Sigmoid colon (tissue), 7 donors: ENCODE results near the gene FGFR2. TPM values are rescaled to one million over a fixed set of nuclear protein-coding genes. Genes with fewer than 3 reads are reported as not detected.
A peak's percentile ranks its signal among the peaks of the same experiment; 100 is the strongest.

ENCODE experiments used
- DNase-seq: peaks from one replicate; pipeline ENCODE4 v3.0.0-alpha.2; 2019
- H3K27ac ChIP-seq, 4 donors: fragments of 200-600 bp; sonication (generic); one replicate each; pipeline ENCODE4 v1.5.1; 2016 to 2019; ENCODE audit warnings: mild to moderate bottlenecking in 1 of 4
- H3K27me3 ChIP-seq, 3 donors: fragments of 200-600 bp; sonication (generic); one replicate each; pipeline ENCODE4 v1.5.1; 2019; ENCODE audit warnings: mild to moderate bottlenecking in 1 of 3
- H3K36me3 ChIP-seq, 4 donors: fragments of 200-600 bp; sonication (generic); one replicate each; pipeline ENCODE4 v1.5.1; 2016 to 2019
- H3K4me1 ChIP-seq, 4 donors: fragments of 200-600 bp; sonication (generic); one replicate each; pipeline ENCODE4 v1.5.1; 2017 to 2019
- H3K4me3 ChIP-seq, 4 donors: fragments of 200-600 bp; sonication (generic); one replicate each; pipeline ENCODE4 v1.5.1; 2017 to 2019; ENCODE audit warnings: mild to moderate bottlenecking in 2 of 4, moderate library complexity in 1 of 4
- H3K9me3 ChIP-seq, 4 donors: fragments of 200-600 bp in 3 of 4; sonication (generic) in 3 of 4; one replicate each; pipeline versions ENCODE4 v1.5.1 to v1.6.1; 2013 to 2019
- EP300 ChIP-seq, 4 donors: sonication (generic); formaldehyde crosslinking; IDR thresholded peaks; one replicate each; pipeline ENCODE4 v1.6.1; 2017; ENCODE audit warnings: antibody characterized with exemption in 4 of 4
- POLR2A ChIP-seq, 2 donors: fragments of 450-650 bp; IDR thresholded peaks; one replicate each; pipeline ENCODE4 v1.6.1; 2016; ENCODE audit warnings: antibody characterized with exemption in 2 of 2, mild to moderate bottlenecking in 2 of 2, moderate library complexity in 2 of 2
- POLR2AphosphoS5 ChIP-seq, 4 donors: sonication (generic); formaldehyde crosslinking; IDR thresholded peaks; one replicate each; pipeline ENCODE4 v1.6.1; 2017; ENCODE audit warnings: antibody characterized with exemption in 4 of 4
- WGBS, 2 donors: extraction: QIAGEN DNeasy Blood & Tissue Kit; methylation state at CpG; one replicate each; pipeline ENCODE4 v1.1.7; 2013; 5-methylcytosine and 5-hydroxymethylcytosine counted together
- intact Hi-C: fragments of 100-400 bp; cut with DNase I; formaldehyde crosslinking; loops from one replicate; pipeline ENCODE4 v1.15.1; 2023
- polyA plus RNA-seq, 3 donors: library from polyadenylated mRNA; stranded (reverse); fragments of 200-250 nt; gene quantifications; one replicate each; pipeline ENCODE4 v1.2.3, GENCODE V29; 2013
- total RNA-seq, 4 donors: library from RNA; depleted of rRNA; stranded (reverse); fragments of >200 nt; gene quantifications; one replicate each; pipeline ENCODE4 v1.1.0, GENCODE V29; 2016
- TF ChIP-seq, protein P1 (sequence below), 4 experiments: fragments of 450-650 bp in 3 of 4; fragments of 200-600 bp in 1 of 4; IDR thresholded peaks; one replicate each; pipeline ENCODE4 v1.5.1; 2016 to 2019; ENCODE audit warnings: antibody characterized with exemption in 4 of 4, mild to moderate bottlenecking in 3 of 4, moderate library complexity in 2 of 4
- donor health status: healthy with polysubstance abuse.
- donor health status: Bipolar disorder and iron deficiency.
- donor health status: healthy.

Gene FGFR2
- total and polyA plus RNA-seq, 7 donors: 5.1 to 143 (median 71.5) TPM

DNA sequence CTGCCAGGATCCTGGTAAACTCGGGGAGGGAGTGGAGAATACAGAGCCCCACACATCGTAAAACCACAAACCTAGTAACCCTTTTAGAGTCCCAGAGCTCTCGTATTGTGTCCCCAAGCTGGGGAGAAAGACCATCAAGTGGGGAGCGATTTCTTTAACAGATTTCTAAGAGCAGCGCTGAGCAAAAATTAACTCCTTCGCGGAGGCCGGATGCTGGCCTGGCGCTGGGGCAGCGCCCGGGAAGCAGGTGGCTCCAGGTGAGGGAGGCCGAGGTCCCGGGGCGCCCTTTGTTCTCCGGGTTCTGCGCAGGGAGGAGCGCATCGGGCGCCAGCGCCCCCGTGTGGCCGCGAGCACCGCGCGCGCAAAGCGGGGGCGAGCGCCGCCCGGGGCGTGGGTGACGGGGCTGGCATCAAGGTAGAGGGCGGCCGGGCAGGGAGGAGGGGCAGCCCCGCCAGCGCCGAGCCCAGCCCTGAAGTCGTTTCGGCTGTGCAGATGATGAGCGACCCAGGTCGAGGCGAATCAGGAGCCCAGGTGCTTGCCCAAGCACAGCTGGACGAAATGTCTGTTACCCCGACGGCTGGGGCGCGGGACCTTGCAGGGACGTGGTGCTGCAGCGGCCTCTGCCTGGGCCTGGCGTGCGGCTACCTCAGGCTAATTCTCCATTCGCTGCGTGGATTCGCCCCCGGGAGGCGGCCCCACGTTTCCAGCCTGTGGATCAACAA lies 10.4 kb upstream of the FGFR2 start:
- TF ChIP-seq POLR2A (IDR thresholded peaks at IDR 0.05): no peak
- TF ChIP-seq, protein P1, sequence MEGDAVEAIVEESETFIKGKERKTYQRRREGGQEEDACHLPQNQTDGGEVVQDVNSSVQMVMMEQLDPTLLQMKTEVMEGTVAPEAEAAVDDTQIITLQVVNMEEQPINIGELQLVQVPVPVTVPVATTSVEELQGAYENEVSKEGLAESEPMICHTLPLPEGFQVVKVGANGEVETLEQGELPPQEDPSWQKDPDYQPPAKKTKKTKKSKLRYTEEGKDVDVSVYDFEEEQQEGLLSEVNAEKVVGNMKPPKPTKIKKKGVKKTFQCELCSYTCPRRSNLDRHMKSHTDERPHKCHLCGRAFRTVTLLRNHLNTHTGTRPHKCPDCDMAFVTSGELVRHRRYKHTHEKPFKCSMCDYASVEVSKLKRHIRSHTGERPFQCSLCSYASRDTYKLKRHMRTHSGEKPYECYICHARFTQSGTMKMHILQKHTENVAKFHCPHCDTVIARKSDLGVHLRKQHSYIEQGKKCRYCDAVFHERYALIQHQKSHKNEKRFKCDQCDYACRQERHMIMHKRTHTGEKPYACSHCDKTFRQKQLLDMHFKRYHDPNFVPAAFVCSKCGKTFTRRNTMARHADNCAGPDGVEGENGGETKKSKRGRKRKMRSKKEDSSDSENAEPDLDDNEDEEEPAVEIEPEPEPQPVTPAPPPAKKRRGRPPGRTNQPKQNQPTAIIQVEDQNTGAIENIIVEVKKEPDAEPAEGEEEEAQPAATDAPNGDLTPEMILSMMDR (IDR thresholded peaks at IDR 0.05): peak; percentile 32 to 96 (median 64)
- Histone ChIP-seq H3K36me3 (no peaks in the 10 kb centered on the region), H3K27me3 (no peaks in the 10 kb centered on the region), H3K9me3 (no peaks in the 10 kb centered on the region), H3K4me3 (peak overlapping the region; percentile 26 to 46 (median 34)), H3K27ac (peak overlapping the region in 2 of 4 donors; percentile 6 to 45), H3K4me1 (peaks cover 0 to 13% (median 4%) of the 10 kb centered on the region in 4 donors)
- intact Hi-C loops: loop anchor here (5.0 kb wide), 1 partner anchor 129 kb away; no protein-coding TSS in a partner anchor
- whole genome bisulfite sequencing, 2 donors: 3 to 11% methylated on average over 59 of the region's 59 CpGs
- DNase-seq: peak; percentile 71

DNA sequence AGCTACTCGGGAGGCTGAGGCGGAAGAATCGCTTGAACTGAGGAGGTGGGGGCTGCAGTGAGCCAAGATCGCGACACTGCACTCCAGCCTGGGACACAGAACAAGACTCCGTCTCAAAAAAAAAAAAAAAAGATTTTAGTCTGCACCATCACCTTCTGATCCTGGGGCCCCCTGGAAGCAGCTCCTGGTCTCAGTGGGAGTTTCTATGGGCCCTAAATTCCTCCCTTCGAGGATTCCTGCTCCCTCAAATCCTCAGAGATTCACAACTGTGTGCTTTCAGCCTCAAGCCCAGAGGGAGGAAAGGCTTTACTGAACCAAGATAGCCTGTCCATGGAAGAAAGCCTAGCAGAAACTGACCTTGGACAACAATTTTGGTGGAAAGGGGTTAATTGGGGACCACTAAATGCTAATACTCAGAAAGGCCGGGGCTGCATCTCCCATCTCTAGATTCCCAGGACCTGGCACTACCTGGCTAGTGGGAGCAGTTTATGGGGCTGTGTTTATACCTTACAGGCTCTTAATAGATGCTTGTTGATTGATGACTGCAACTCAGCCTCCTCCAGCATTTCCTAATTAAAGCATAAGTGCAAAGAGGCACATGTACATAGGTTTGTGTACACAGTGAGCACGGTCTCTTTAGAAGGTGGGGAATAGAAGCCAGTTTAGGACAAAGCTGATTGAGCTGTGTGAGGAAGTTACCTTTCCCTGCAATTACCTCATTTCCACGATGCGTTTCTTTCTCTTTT lies 9.2 kb upstream of the FGFR2 start:
- TF ChIP-seq POLR2A (IDR thresholded peaks at IDR 0.05) (no peak), POLR2AphosphoS5 (IDR thresholded peaks at IDR 0.05) (no peak), EP300 (IDR thresholded peaks at IDR 0.05) (no peak)
- TF ChIP-seq, protein P1 (IDR thresholded peaks at IDR 0.05): no peak
- WGBS, 2 donors: 81 to 87% methylated on average over 11 of the region's 11 CpGs
- H3K36me3 ChIP-seq: no peaks in the 10 kb centered on the region
- no peak for DNase-seq
- intact Hi-C loops: loop anchor here (5.0 kb wide), 1 partner anchor 130 kb away; no protein-coding TSS in a partner anchor
- no peak overlapping the region for H3K4me3 ChIP-seq
- H3K4me1 ChIP-seq: peaks cover 0 to 13% (median 4%) of the 10 kb centered on the region in 4 donors
- no peak overlapping the region for H3K27ac ChIP-seq
- H3K27me3 ChIP-seq: no peaks in the 10 kb centered on the region
- H3K9me3 ChIP-seq: no peaks in the 10 kb centered on the region

DNA sequence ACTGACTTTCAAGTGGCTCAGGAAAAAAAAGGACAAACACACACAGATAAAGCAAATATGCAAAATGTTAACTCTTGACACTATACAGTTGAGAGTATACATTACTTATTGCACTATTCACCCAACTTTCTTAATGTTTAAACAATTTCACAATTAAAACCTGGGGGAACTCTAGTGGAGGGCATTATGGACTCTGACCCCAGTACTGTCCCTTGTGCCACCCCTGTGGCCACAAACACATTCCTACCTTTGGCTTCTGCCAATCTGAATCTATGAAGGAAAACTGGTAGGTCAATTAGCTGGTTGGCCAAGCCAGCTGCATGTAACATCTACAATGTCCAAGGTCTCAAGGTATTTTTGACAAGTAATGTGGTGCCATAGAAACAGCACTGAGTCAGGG lies 7.5 kb upstream of the FGFR2 start:
- Histone ChIP-seq H3K27ac (no peak overlapping the region), H3K4me3 (no peak overlapping the region), H3K9me3 (no peaks in the 10 kb centered on the region), H3K27me3 (no peaks in the 10 kb centered on the region), H3K36me3 (no peaks in the 10 kb centered on the region), H3K4me1 (peaks cover 0 to 13% (median 4%) of the 10 kb centered on the region in 4 donors)
- DNase-seq: no peak
- TF ChIP-seq EP300 (IDR thresholded peaks at IDR 0.05) (no peak), POLR2AphosphoS5 (IDR thresholded peaks at IDR 0.05) (no peak)
- TF ChIP-seq, protein P1 (IDR thresholded peaks at IDR 0.05): no peak
- intact Hi-C loops: loop anchor here (5.0 kb wide), 1 partner anchor 132 kb away; no protein-coding TSS in a partner anchor

DNA sequence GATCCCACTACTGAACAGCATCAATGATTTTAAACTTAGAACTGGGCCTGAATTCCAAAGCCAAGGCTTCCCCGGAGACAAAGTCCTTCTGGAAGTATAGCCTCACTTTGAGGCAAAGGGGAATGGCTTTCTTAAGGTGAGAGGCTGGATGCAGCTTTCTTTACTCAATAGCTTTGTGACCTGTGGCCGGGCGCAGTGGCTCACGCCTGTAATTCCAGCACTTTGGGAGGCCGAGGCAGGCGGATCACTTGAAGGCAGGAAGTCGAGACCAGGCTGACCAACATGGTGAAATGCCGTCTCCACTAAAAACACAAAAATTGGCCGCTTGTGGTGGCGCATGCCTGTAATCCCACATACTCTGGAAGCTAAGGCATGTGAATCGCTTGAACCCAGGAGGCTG lies 3.2 kb upstream of the FGFR2 start:
- DNase-seq: no peak
- no peak overlapping the region for H3K27ac ChIP-seq
- TF ChIP-seq POLR2A (IDR thresholded peaks at IDR 0.05) (no peak), EP300 (IDR thresholded peaks at IDR 0.05) (no peak), POLR2AphosphoS5 (IDR thresholded peaks at IDR 0.05) (no peak)
- TF ChIP-seq, protein P1 (IDR thresholded peaks at IDR 0.05): no peak
- 87 to 94% methylated on average over 11 of the region's 11 CpGs for WGBS, 2 donors
- intact Hi-C loops: no loop called here
- no peak overlapping the region for H3K4me3 ChIP-seq
- no peaks in the 10 kb centered on the region for H3K27me3 ChIP-seq
- H3K4me1 ChIP-seq: peaks cover 0 to 9% (median 3%) of the 10 kb centered on the region in 4 donors
- H3K9me3 ChIP-seq: no peaks in the 10 kb centered on the region
- H3K36me3 ChIP-seq: no peaks in the 10 kb centered on the region
